Omental fat pad (tissue), 3 donors: ENCODE data around the gene SMIM45.

Experiments
- ATAC-seq: fragments of 150-250 bp; one replicate; pipeline ENCODE4 v1.9.1; 2016; ENCODE audit warnings: mild to moderate bottlenecking, moderate library complexity; ENCODE audit not compliant: low FRiP score
- DNase-seq: peaks from one replicate; pipeline ENCODE4 v3.0.0-alpha.2; 2019; ENCODE audit warnings: low spot score
- CTCF ChIP-seq, 3 donors: fragments of 450-650 bp; IDR thresholded peaks; one replicate each; pipeline ENCODE4 v1.5.1; 2016 to 2017; ENCODE audit warnings: antibody characterized with exemption in 3 of 3, mild to moderate bottlenecking in 3 of 3, moderate library complexity in 2 of 3

Gene SMIM45

GRCh38 chr22:41983513-41984405, 31.8 kb downstream of the SMIM45 start:
- no peak for TF ChIP-seq CTCF (IDR thresholded peaks at IDR 0.05)
- ATAC-seq, result no peak
- no peak for DNase-seq

- ATAC-seq (no peak), DNase-seq (no peak)
- no peak for TF ChIP-seq CTCF (IDR thresholded peaks at IDR 0.05)
These were observed 35.3 kb downstream of the SMIM45 start for GRCh38 chr22:41987276-41987675.

GRCh38 chr22:41989246-41989645, 37.3 kb downstream of the SMIM45 start:
- TF ChIP-seq CTCF (IDR thresholded peaks at IDR 0.05), result no peak
- DNase-seq (no peak), ATAC-seq (no peak)

GRCh38 chr22:41991111-41991510, 39.2 kb downstream of the SMIM45 start:
- TF ChIP-seq CTCF (IDR thresholded peaks at IDR 0.05), result no peak
- no peak for ATAC-seq
- DNase-seq, result no peak

- TF ChIP-seq CTCF (IDR thresholded peaks at IDR 0.05), result no peak
- DNase-seq (no peak), ATAC-seq (no peak)
These were observed 40.5 kb downstream of the SMIM45 start for GRCh38 chr22:41992496-41992895.

- DNase-seq (no peak), ATAC-seq (no peak)
- TF ChIP-seq CTCF (IDR thresholded peaks at IDR 0.05), result no peak
These were observed 43.3 kb downstream of the SMIM45 start for GRCh38 chr22:41995211-41995610.

GRCh38 chr22:41996826-41997225, 44.9 kb downstream of the SMIM45 start:
- no peak for DNase-seq
- ATAC-seq, result no peak

More at GRCh38 chr22:41996826-41997225, 44.9 kb downstream of the SMIM45 start:
- TF ChIP-seq CTCF (IDR thresholded peaks at IDR 0.05), result no peak
